LNCAP (cell line): ENCODE measurements around the gene UBN1.

Experiments used
- TF ChIP-seq, protein P1 (sequence below): fragments of 450-650 bp; IDR thresholded peaks from 2 replicates; pipeline ENCODE4 v1.5.1; 2017; ENCODE audit warnings: mild to moderate bottlenecking

Gene UBN1

DNA sequence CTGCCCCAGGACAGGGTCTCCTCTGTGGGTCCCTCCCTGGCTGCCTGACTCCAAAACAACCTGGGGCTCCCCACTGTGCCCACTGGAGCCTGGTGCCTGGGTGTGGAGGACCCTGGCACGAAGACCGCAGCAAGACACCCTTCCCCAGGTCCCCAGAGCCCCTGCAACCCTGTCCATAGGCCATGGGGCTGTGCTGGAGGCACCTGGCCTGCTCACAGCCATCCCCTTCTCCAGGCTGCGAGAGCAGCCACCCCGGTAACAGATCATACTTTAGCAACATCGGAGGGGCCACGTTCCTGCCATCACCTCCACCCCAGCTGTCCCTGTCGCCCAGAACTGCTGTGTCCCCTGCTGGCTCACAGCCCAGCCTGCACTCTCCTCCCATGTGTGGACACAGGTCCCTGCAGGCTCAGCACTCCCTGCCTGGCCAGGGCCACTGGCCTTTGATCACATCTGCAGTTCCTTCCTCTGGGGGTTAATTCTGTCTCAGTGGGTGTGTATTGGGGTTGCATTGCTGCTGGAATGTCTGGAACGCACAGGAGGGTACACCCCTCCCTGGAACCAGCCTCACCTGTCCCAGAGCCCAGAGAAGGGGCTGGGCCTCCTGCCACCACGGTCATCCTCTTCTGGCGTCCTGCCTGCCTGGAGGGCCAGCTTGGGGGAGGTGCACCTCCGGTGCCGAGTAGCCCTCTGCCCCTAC is 77.5 kb downstream of the UBN1 start:
- TF ChIP-seq, protein P1, sequence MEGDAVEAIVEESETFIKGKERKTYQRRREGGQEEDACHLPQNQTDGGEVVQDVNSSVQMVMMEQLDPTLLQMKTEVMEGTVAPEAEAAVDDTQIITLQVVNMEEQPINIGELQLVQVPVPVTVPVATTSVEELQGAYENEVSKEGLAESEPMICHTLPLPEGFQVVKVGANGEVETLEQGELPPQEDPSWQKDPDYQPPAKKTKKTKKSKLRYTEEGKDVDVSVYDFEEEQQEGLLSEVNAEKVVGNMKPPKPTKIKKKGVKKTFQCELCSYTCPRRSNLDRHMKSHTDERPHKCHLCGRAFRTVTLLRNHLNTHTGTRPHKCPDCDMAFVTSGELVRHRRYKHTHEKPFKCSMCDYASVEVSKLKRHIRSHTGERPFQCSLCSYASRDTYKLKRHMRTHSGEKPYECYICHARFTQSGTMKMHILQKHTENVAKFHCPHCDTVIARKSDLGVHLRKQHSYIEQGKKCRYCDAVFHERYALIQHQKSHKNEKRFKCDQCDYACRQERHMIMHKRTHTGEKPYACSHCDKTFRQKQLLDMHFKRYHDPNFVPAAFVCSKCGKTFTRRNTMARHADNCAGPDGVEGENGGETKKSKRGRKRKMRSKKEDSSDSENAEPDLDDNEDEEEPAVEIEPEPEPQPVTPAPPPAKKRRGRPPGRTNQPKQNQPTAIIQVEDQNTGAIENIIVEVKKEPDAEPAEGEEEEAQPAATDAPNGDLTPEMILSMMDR, result no peak

GRCh38 chr16:4925293-4925607 is 78.0 kb downstream of the UBN1 start:
- TF ChIP-seq, protein P1, result no peak

GRCh38 chr16:4925791-4926190 is 78.5 kb downstream of the UBN1 start:
- TF ChIP-seq, protein P1, result no peak

- TF ChIP-seq, protein P1, result no peak
Observed at GRCh38 chr16:4926928-4927327, 79.6 kb downstream of the UBN1 start.

- TF ChIP-seq, protein P1, result no peak
Observed at GRCh38 chr16:4927661-4928060, 80.4 kb downstream of the UBN1 start.

DNA sequence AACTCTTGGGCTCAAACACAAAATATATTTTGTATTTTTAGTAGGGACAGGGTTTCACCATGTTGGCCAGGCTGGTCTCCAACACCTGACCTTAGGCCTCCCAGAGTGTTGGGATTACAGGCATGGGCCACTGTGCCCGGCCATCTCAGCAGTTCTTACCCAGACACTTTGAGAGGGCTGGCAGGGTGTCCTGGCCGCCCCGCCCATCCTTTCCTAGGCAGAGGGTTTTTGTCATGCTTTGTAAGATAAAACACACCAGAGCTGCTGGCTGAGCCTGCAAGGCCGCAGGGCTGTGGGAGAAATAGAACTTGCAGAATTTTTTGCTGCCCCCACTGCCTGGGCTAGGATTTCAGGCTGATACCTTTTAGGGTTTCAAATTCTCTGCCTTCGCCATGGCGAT is 80.9 kb downstream of the UBN1 start:
- TF ChIP-seq, protein P1, result no peak

- TF ChIP-seq, protein P1, result no peak
Observed at GRCh38 chr16:4931381-4931780, 84.1 kb downstream of the UBN1 start.
